NK-92 (cell line): ENCODE data around the gene CCDC107.

Experiments
- DNase-seq: peaks from one replicate; lab custom pipeline; 2025; ENCODE audit not compliant: unreplicated experiment; lab: John Stamatoyannopoulos, UW

Gene CCDC107

GRCh38 chr9:35700031-35700430 is 41.9 kb downstream of the CCDC107 start:
- no peak for DNase-seq

GRCh38 chr9:35700942-35701341 is 42.9 kb downstream of the CCDC107 start:
- DNase-seq = no peak

GRCh38 chr9:35702696-35703095 is 44.6 kb downstream of the CCDC107 start:
- no peak for DNase-seq

- no peak for DNase-seq
Observed at GRCh38 chr9:35703906-35704672, 46.0 kb downstream of the CCDC107 start.

GRCh38 chr9:35705372-35705771 is 47.3 kb downstream of the CCDC107 start:
- no peak for DNase-seq

- no peak for DNase-seq
Observed at GRCh38 chr9:35705836-35706430, 47.8 kb downstream of the CCDC107 start.

GRCh38 chr9:35706951-35707350 is 48.9 kb downstream of the CCDC107 start:
- DNase-seq = no peak

- DNase-seq = no peak
Observed at GRCh38 chr9:35708146-35708545, 50.1 kb downstream of the CCDC107 start.

GRCh38 chr9:35710818-35711500 is 52.9 kb downstream of the CCDC107 start:
- DNase-seq = no peak
